ENCODE measurements around the gene THAP8.

Gene THAP8

GRCh38 chr19:36010402-36010801 lies 43.7 kb downstream of the THAP8 start:
- Histone ChIP-seq H3F3A (ENCODE audit: low read depth) (no peaks in the 10 kb centered on the region), H3K4me3 (ENCODE audit: low read length, poor library complexity, severe bottlenecking) (no peak overlapping the region), H4K20me1 (ENCODE audit: insufficient read depth, low read length, poor library complexity, severe bottlenecking) (no peaks in the 10 kb centered on the region), H2AFZ (ENCODE audit: low read length) (no peak overlapping the region), H3K9me3 (ENCODE audit: insufficient read depth, low read depth, low read length) (no peaks in the 10 kb centered on the region), H3K36me3 (ENCODE audit: insufficient read depth, low read length) (no peaks in the 10 kb centered on the region), H3K27me3 (ENCODE audit: insufficient read depth, low read length, poor library complexity, severe bottlenecking) (no peaks in the 10 kb centered on the region), H3K9ac (ENCODE audit: low read depth, low read length, poor library complexity, severe bottlenecking) (no peak overlapping the region), H3K4me1 (ENCODE audit: insufficient read depth, low read length, poor library complexity, severe bottlenecking) (peaks cover 9% of the 10 kb centered on the region), H3K4me2 (ENCODE audit: low read depth, low read length, poor library complexity, severe bottlenecking) (no peak overlapping the region), H3K9me2 (replicated peaks; ENCODE audit: low read depth, low read length) (no peaks in the 10 kb centered on the region), H3K79me2 (ENCODE audit: insufficient read depth, low read length) (peaks cover 20% of the 10 kb centered on the region)
- TF ChIP-seq CTCF (conservative IDR thresholded peaks at IDR 0.05; ENCODE audit: low read length) (no peak), EZH2phosphoT487 (IDR thresholded peaks at IDR 0.05; ENCODE audit: borderline replicate concordance) (no peak)

DNA sequence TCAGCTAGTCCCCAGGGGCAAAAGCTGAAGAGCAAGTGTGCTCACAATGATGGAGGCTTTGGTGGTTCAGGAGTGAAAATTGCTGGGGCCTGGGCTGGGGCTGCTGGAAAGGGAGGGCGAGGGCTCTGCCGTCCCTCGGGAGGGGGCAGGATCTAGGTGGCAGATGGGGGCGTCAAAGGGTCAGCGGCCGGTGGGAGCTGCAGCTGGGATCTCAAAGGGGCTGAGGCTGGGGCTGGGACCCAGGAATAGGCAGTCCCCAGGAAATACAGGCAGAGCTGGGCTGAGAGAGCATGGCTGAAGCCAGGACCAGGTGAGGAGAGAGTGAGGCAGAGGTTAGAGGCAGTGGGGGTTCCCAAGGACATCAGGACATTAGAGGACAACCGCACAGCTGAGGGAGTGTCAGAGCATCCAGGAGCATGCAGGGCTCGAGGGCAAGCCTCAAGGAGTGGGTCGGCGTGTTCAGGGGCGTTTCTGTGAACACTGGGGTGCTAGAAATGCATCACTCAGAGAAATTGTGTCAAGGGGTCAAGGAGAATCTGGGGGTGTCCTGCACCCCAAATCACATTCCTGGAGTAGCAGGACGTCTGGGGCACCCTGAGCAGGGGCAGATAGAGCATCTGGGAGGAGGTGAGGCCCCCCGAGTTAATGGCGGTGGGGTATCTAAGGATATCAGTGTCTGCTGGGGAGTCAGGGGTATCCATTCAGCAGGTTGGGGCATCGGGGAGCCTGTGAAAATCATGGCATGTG lies 44.3 kb downstream of the THAP8 start:
- no peak overlapping the region for H3K9ac ChIP-seq (ENCODE audit: low read depth, low read length, poor library complexity, severe bottlenecking)
- no peaks in the 10 kb centered on the region for H3K36me3 ChIP-seq (ENCODE audit: insufficient read depth, low read length)
- H3K4me2 ChIP-seq (ENCODE audit: low read depth, low read length, poor library complexity, severe bottlenecking): no peak overlapping the region
- no peaks in the 10 kb centered on the region for H4K20me1 ChIP-seq (ENCODE audit: insufficient read depth, low read length, poor library complexity, severe bottlenecking)
- H3K79me2 ChIP-seq (ENCODE audit: insufficient read depth, low read length): peaks cover 14% of the 10 kb centered on the region
- peaks cover 3% of the 10 kb centered on the region for H3K4me1 ChIP-seq (ENCODE audit: insufficient read depth, low read length, poor library complexity, severe bottlenecking)
- no peaks in the 10 kb centered on the region for H3K9me2 ChIP-seq (replicated peaks; ENCODE audit: low read depth, low read length)
- no peaks in the 10 kb centered on the region for H3F3A ChIP-seq (ENCODE audit: low read depth)
- no peak for TF ChIP-seq EZH2phosphoT487 (IDR thresholded peaks at IDR 0.05; ENCODE audit: borderline replicate concordance)
- no peak for TF ChIP-seq CTCF (conservative IDR thresholded peaks at IDR 0.05; ENCODE audit: low read length)
- H2AFZ ChIP-seq (ENCODE audit: low read length): no peak overlapping the region
- H3K4me3 ChIP-seq (ENCODE audit: low read length, poor library complexity, severe bottlenecking): no peak overlapping the region
- H3K27me3 ChIP-seq (ENCODE audit: insufficient read depth, low read length, poor library complexity, severe bottlenecking): no peaks in the 10 kb centered on the region
- H3K9me3 ChIP-seq (ENCODE audit: insufficient read depth, low read depth, low read length): no peaks in the 10 kb centered on the region

DNA sequence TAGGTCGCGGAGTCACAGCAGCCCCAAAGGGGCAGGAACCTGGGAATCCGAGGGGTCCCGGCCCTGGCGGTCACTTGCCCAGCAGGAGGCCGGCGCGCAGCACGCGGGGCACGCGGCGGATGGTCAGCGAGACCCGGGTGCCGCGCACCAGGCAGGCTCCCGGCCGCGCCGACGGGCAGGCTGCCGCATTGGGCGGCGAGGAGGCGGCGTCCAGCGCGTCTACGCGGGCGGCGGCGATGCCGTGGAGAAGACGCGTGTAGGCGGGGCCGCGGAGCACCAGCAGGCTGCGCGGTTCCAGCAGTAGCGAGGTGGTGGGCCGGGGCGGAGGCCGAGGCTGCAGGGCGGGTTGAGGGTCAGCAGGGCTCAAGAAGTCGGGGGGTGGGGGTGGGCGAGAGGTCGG lies 44.9 kb downstream of the THAP8 start:
- TF ChIP-seq EZH2phosphoT487 (IDR thresholded peaks at IDR 0.05; ENCODE audit: borderline replicate concordance) (no peak), CTCF (conservative IDR thresholded peaks at IDR 0.05; ENCODE audit: low read length) (no peak)
- Histone ChIP-seq H3K9me3 (ENCODE audit: insufficient read depth, low read depth, low read length) (no peaks in the 10 kb centered on the region), H3F3A (ENCODE audit: low read depth) (no peaks in the 10 kb centered on the region), H4K20me1 (ENCODE audit: insufficient read depth, low read length, poor library complexity, severe bottlenecking) (no peaks in the 10 kb centered on the region), H3K4me2 (ENCODE audit: low read depth, low read length, poor library complexity, severe bottlenecking) (no peak overlapping the region), H3K4me3 (ENCODE audit: low read length, poor library complexity, severe bottlenecking) (no peak overlapping the region), H3K9ac (ENCODE audit: low read depth, low read length, poor library complexity, severe bottlenecking) (no peak overlapping the region), H3K9me2 (replicated peaks; ENCODE audit: low read depth, low read length) (no peaks in the 10 kb centered on the region), H2AFZ (ENCODE audit: low read length) (no peak overlapping the region), H3K27me3 (ENCODE audit: insufficient read depth, low read length, poor library complexity, severe bottlenecking) (no peaks in the 10 kb centered on the region), H3K36me3 (ENCODE audit: insufficient read depth, low read length) (no peaks in the 10 kb centered on the region), H3K4me1 (ENCODE audit: insufficient read depth, low read length, poor library complexity, severe bottlenecking) (peaks cover 2% of the 10 kb centered on the region), H3K79me2 (ENCODE audit: insufficient read depth, low read length) (peaks cover 10% of the 10 kb centered on the region; the same call in 1 of the 2 replicates)

Measured in Loucy (cell line).